Urinary bladder (tissue), 4 donors: ENCODE results near the gene MCTP1. TPM values are rescaled to one million over a fixed set of nuclear protein-coding genes. Genes with fewer than 3 reads are reported as not detected.

Experiments used
- DNase-seq: peaks from one replicate; pipeline ENCODE4 v3.0.0-alpha.2; 2015; ENCODE audit errors: extremely low spot score
- H3K27ac ChIP-seq: one replicate; pipeline ENCODE4 v1.5.1; 2013; ENCODE audit warnings: low read depth, mild to moderate bottlenecking, moderate library complexity
- H3K36me3 ChIP-seq: one replicate; pipeline ENCODE4 v1.6.1; 2013; ENCODE audit warnings: mild to moderate bottlenecking, moderate library complexity; ENCODE audit not compliant: insufficient read depth
- H3K4me1 ChIP-seq: one replicate; pipeline ENCODE4 v1.6.1; 2013; ENCODE audit warnings: mild to moderate bottlenecking, moderate library complexity; ENCODE audit not compliant: insufficient read depth
- H3K4me3 ChIP-seq: one replicate; pipeline ENCODE4 v1.5.1; 2013; ENCODE audit warnings: low read depth, low read length
- WGBS: extraction: QIAGEN DNeasy Blood & Tissue Kit; methylation state at CpG from one replicate; pipeline ENCODE4 v1.1.7; 2013; 5-methylcytosine and 5-hydroxymethylcytosine counted together
- polyA plus RNA-seq: library from polyadenylated mRNA; stranded (reverse); fragments of 200-250 nt; gene quantifications from one replicate; pipeline ENCODE4 v1.2.3, GENCODE V29; 2013
- total RNA-seq: library from RNA; depleted of rRNA; stranded (reverse); fragments of >200 nt; gene quantifications from one replicate; pipeline ENCODE4 v1.2.3, GENCODE V29; 2014
- donor health status: healthy with polysubstance abuse.
- donor health status: healthy.

The MCTP1 gene
- total and polyA plus RNA-seq, 2 donors = 10.5 to 45.7 TPM

- WGBS = 59% methylated on average over 4 of the region's 4 CpGs
These were observed 171.4 kb downstream of the MCTP1 start for GRCh38 chr5:95113489-95113888.

DNA sequence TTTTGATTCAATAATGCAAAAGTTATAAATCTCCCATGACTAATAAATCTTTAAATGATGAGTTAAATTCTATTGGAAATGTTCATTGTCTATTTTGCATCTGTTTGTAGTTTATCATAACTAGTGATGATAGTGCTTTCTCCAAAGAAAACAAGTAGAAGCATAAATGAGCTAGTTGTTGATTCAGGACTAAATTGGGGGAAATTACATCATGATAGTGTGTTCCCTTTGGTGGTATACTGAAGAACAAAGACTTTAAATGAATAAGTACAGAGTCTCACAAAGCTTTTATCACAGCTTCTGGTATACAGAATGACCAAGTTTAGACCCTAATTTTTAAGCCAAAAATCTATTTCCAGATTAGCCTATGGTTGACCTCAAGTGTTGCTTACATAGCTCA lies 173.8 kb downstream of the MCTP1 start:
- no peak for DNase-seq
- H3K36me3 ChIP-seq = no peaks in the 10 kb centered on the region

More at GRCh38 chr5:95113489-95113888, 171.4 kb downstream of the MCTP1 start:
- Histone ChIP-seq H3K36me3 (no peaks in the 10 kb centered on the region), H3K4me1 (no peaks in the 10 kb centered on the region), H3K27ac (no peak overlapping the region), H3K4me3 (no peak overlapping the region)
- DNase-seq = no peak

DNA sequence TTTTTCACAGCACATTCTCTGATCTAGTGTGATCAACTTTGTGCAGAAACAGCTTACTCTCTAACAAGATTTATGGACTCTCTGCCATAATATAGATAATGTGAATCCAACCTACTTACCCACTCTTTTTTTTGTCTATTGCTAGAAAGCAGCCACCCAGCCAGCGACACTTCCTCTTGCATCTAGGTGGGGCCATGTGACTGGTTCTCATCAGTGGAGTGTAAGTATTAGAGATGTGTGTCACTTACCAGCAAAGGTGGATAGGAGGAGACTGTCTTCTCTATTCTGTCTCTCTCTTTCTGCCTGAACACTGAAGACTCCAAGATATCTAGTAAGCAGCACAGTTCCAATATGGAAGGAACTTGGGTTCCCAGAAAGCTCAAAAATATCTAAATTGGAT lies 174.8 kb downstream of the MCTP1 start:
- WGBS = 64% methylated on average over 1 of the region's 1 CpG
- no peaks in the 10 kb centered on the region for H3K36me3 ChIP-seq
- H3K4me3 ChIP-seq = no peak overlapping the region
- H3K27ac ChIP-seq = no peak overlapping the region
- H3K4me1 ChIP-seq = no peaks in the 10 kb centered on the region
- DNase-seq = no peak

More for the DNA sequence above, 173.8 kb downstream of the MCTP1 start:
- H3K27ac ChIP-seq = no peak overlapping the region
- no peaks in the 10 kb centered on the region for H3K4me1 ChIP-seq
- H3K4me3 ChIP-seq = no peak overlapping the region

DNA sequence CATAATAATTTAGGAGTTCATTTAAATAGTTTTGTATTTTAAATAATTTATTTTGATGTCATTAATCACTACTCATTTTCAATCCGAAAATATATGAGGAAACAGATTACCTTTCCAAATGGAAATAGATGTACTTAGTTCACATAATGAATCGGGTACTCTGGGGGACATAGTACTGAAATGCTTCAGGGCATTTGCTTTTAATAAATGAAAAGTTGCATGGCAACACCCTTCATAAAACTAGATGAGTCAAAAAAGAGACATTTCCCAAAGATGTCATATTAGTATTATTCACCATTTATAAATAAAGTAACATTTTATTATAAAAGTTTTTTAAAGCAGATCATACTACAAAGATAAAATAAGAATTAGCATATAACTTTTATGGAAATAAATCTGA lies 177.8 kb downstream of the MCTP1 start:
- H3K36me3 ChIP-seq = no peaks in the 10 kb centered on the region
- H3K4me1 ChIP-seq = no peaks in the 10 kb centered on the region
- H3K27ac ChIP-seq = no peak overlapping the region
- WGBS = 89% methylated on average over 2 of the region's 2 CpGs
- DNase-seq = no peak
- no peak overlapping the region for H3K4me3 ChIP-seq

- 90% methylated on average over 1 of the region's 1 CpG for WGBS
- DNase-seq = no peak
- no peaks in the 10 kb centered on the region for H3K4me1 ChIP-seq
- H3K27ac ChIP-seq = no peak overlapping the region
- H3K4me3 ChIP-seq = no peak overlapping the region
- H3K36me3 ChIP-seq = no peaks in the 10 kb centered on the region
These were observed 179.3 kb downstream of the MCTP1 start for GRCh38 chr5:95105638-95106037.

GRCh38 chr5:95102687-95103086 lies 182.2 kb downstream of the MCTP1 start:
- Histone ChIP-seq H3K4me3 (no peak overlapping the region), H3K4me1 (no peaks in the 10 kb centered on the region), H3K27ac (no peak overlapping the region), H3K36me3 (no peaks in the 10 kb centered on the region)
- 79% methylated on average over 1 of the region's 1 CpG for WGBS
- no peak for DNase-seq

DNA sequence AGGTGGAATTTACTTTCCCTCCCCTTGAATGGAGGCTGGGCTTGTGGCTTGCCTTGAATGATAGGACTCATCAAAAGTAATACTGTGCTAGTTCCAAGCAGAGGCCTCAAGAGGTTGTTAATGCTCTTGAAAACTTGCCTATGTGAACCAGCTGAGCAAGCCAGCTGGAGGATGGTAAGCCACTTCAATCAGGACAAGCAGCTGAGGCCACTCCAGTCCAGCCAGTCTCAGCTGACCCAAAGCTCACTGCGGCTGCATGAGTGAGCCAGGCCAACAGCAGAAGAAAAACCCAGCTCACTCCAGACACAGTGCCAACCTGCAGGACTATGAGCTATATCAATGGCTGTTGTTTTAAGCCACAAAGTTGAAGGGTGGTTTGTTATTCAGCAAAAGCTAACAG lies 182.8 kb downstream of the MCTP1 start:
- H3K27ac ChIP-seq = no peak overlapping the region
- no peaks in the 10 kb centered on the region for H3K36me3 ChIP-seq
- WGBS = 70% methylated on average over 1 of the region's 1 CpG
- no peak for DNase-seq
- H3K4me3 ChIP-seq = no peak overlapping the region
- H3K4me1 ChIP-seq = no peaks in the 10 kb centered on the region

GRCh38 chr5:95100551-95100950 lies 184.3 kb downstream of the MCTP1 start:
- H3K27ac ChIP-seq = no peak overlapping the region
- H3K4me3 ChIP-seq = no peak overlapping the region
- no peak for DNase-seq
- H3K4me1 ChIP-seq = no peaks in the 10 kb centered on the region
- no peaks in the 10 kb centered on the region for H3K36me3 ChIP-seq
- 92% methylated on average over 1 of the region's 1 CpG for WGBS

DNA sequence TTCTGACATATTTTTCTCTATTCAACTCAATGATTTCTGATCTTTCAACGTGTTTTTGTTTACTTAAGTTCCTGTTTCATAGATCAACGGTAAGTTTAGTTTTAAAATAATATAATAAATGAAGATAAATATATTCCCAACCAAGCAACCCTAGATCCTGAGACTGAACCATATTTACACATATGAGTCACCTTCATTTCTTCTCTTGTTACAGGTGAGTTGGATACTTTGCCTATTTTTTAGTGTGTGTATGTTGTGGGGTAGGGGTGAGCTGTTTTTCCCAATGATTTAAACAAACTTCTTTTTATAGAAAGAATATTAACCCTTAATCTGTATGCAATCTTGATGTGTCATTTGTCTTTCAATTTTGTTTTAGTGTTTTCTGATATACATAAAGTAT lies 186.9 kb downstream of the MCTP1 start:
- DNase-seq = no peak
- H3K4me3 ChIP-seq = no peak overlapping the region
- 75% methylated on average over 2 of the region's 2 CpGs for WGBS
- no peaks in the 10 kb centered on the region for H3K36me3 ChIP-seq
- H3K27ac ChIP-seq = no peak overlapping the region
- H3K4me1 ChIP-seq = no peaks in the 10 kb centered on the region

DNA sequence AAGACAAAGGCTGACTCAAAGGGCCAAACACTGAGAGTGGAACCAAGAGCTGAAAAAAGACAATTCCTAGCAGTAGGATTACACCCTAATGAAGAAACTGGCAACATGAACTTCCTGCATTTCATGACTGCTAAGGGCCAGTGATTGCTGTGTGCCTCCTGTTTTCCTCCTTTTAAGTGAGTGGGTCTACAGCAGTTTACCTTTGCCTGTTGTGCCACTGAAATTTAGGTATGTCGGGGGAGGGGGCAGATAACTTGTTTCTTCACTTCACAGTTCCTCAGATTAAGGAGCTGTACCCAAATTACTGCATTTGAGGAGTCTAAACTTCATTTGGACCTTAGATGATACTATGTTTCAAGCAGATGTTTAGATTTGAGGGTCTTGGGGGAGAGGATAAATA lies 191.7 kb downstream of the MCTP1 start:
- DNase-seq = no peak
- H3K36me3 ChIP-seq = no peaks in the 10 kb centered on the region
- no peak overlapping the region for H3K4me3 ChIP-seq
- H3K4me1 ChIP-seq = no peaks in the 10 kb centered on the region
- no peak overlapping the region for H3K27ac ChIP-seq
- 67% methylated on average over 1 of the region's 1 CpG for WGBS

DNA sequence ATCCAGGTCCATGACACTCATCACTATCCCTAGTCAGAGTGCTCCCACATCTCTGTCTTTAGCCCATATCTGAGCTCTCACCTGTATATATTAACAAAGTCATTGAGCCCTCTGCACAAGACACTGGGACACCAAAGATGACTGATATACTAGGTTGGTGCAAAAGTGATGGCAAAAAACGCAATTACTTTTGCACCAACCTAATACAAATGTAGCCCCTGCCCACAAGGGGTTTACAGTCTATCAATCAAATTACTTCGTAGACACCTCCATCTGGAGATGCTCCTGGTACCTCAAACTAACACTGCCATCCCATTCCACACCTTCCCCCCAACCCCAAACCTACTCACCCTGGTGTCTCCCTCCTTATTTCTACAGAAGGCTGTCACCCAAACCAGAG lies 194.1 kb downstream of the MCTP1 start:
- H3K4me1 ChIP-seq = no peaks in the 10 kb centered on the region
- no peak overlapping the region for H3K4me3 ChIP-seq
- DNase-seq = no peak
- WGBS = 85% methylated on average over 2 of the region's 2 CpGs
- H3K36me3 ChIP-seq = no peaks in the 10 kb centered on the region
- no peak overlapping the region for H3K27ac ChIP-seq

DNA sequence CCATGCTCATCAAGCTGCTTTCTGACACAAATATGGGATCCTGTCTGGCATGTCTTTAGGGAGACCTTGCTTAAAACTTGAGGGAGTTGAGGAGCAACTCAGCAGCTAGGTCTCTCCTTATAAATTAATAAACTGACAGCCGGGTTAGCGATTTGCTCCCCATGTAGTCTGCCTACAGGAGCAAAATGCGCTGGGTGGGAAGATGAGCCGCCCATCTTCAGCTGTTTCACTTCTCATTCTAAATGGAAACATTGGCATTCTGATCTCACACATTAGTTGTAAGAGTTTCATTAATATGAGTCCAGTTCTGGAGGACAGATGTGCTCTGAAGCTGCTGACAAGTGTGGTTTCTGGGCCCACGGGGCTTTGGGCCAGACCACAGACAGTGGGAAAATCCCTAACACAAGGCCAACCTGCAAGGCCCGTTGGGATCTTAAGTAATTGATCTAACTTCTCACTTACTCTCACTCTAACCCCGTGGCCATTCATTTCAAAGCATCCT lies 197.0 kb downstream of the MCTP1 start:
- no peaks in the 10 kb centered on the region for H3K4me1 ChIP-seq
- 77% methylated on average over 7 of the region's 7 CpGs for WGBS
- H3K36me3 ChIP-seq = no peaks in the 10 kb centered on the region
- DNase-seq = no peak
- H3K4me3 ChIP-seq = no peak overlapping the region
- no peak overlapping the region for H3K27ac ChIP-seq

DNA sequence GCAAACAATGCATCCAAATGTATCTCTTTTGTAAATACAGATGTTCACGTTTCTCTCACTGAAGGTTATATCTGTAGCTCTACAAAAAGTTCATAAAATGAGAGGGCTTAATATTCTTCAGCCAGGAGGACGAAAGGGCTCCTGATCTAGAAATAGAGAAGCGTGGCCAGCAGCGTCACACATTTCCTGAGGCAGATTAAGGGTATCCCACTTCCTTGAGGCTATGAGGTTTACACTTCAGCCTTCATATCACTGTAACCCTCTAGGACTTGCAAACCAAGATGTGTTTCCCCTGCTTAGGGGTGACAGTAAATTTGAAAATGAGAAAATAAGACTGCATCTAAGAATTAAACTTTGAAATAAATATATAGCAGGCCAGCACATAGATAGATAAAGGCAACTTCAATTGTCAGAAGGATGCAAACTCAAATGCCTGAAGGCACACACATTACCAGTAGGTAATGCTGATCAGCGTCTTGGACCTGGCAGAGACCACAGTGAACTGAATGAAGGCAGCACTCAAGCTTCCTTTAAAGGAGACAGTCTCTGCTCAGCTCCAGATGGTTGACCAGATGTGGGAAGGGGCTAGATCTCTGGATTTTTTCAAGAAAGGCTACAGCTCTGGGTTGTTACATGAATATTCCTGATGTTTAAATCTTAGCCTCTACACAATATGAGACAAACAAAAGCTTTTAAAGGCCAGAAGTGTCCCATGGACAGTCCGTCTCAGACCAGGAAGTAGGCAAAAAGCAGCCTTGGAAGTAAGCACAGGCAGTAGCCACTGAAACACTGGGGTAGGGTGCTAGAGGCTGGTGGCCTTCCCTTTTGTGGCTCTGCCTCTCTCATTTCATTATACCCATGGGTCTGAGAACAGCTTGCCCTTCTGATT lies 197.7 kb downstream of the MCTP1 start:
- Histone ChIP-seq H3K36me3 (no peaks in the 10 kb centered on the region), H3K4me1 (no peaks in the 10 kb centered on the region), H3K27ac (no peak overlapping the region), H3K4me3 (no peak overlapping the region)
- 69% methylated on average over 6 of the region's 6 CpGs for WGBS
- no peak for DNase-seq

DNA sequence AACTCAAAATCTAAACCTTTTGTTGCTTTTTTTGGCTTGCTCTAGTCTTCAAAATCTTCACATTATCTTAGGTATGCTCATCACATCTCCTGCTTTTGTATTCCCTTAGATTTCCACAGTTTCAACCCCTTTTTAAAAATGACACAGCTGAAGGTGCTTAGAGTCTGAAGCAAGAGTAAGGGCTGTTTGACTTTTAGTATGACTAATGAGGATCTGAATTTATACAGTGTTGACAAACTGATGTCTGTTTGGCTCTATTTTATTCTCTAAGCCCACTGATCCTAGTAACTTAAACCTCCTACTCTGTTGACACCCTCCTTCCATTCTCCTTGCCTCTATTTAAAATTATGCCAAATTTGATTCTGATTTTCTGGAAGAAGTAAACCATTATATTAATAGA lies 200.1 kb downstream of the MCTP1 start:
- Histone ChIP-seq H3K36me3 (no peaks in the 10 kb centered on the region), H3K4me3 (no peak overlapping the region), H3K4me1 (no peaks in the 10 kb centered on the region), H3K27ac (no peak overlapping the region)
- no peak for DNase-seq
